ENCODE measurements around the gene ZSWIM1. TPM values are rescaled to one million over a fixed set of nuclear protein-coding genes. Genes with fewer than 3 reads are reported as not detected.
A peak's percentile ranks its signal among the peaks of the same experiment; 100 is the strongest.

ZSWIM1 gene
- total and polyA plus RNA-seq, 10 of the 15 experiments (the other 5 are each of a cell fraction or from before 2014, with no cell fraction given), result 2.4 to 16.0 (median 9.8) TPM

- TF ChIP-seq SKIL (IDR thresholded peaks at IDR 0.05; ENCODE audit: low read depth, poor library complexity, severe bottlenecking), result peak; percentile 80
- peak; percentile 25; the same call in 1 of the 2 replicates for TF ChIP-seq SMARCA5 (IDR thresholded peaks at IDR 0.05)
- TF ChIP-seq PAX8 (IDR thresholded peaks at IDR 0.05), result no peak
- no peak for TF ChIP-seq NRF1 (conservative IDR thresholded peaks at IDR 0.05; ENCODE audit: low read depth, low read length)
- TF ChIP-seq PML (IDR thresholded peaks at IDR 0.05; ENCODE audit: low read length), result no peak
- no peak for TF ChIP-seq IRF4 (IDR thresholded peaks at IDR 0.05; ENCODE audit: low read depth, low read length)
- TF ChIP-seq MEF2B (IDR thresholded peaks at IDR 0.05; ENCODE audit: partially characterized antibody, poor library complexity, severe bottlenecking), result peak; percentile 99
- TF ChIP-seq ZBTB33 (IDR thresholded peaks at IDR 0.05), result no peak
- TF ChIP-seq BRCA1 (IDR thresholded peaks at IDR 0.05; ENCODE audit: low read depth, low read length), result no peak
- no peak for TF ChIP-seq CHD4 (IDR thresholded peaks at IDR 0.05)
- TF ChIP-seq MTA3 (IDR thresholded peaks at IDR 0.05; ENCODE audit: borderline replicate concordance, low read length), result no peak; the same call in 1 of the 2 replicates
- peak; percentile 89 for TF ChIP-seq MLLT1 (IDR thresholded peaks at IDR 0.05)
- no peak for TF ChIP-seq SPI1 (IDR thresholded peaks at IDR 0.05; ENCODE audit: borderline replicate concordance, insufficient read depth, low read depth, low read length)
- TF ChIP-seq MYB (IDR thresholded peaks at IDR 0.05; ENCODE audit: borderline replicate concordance, low read depth, low read length), result no peak
- TF ChIP-seq ZZZ3 (IDR thresholded peaks at IDR 0.05; ENCODE audit: control insufficient read depth, insufficient read length, low read depth), result no peak
- no peak for TF ChIP-seq BMI1 (IDR thresholded peaks at IDR 0.05; ENCODE audit: borderline replicate concordance)
- TF ChIP-seq DPF2 (IDR thresholded peaks at IDR 0.05), result peak; percentile 86
- no peak for TF ChIP-seq SMC3 (IDR thresholded peaks at IDR 0.05; ENCODE audit: borderline replicate concordance, low read length)
- TF ChIP-seq FOS (IDR thresholded peaks at IDR 0.05; ENCODE audit: borderline replicate concordance, extremely low read depth, insufficient read length), result peak; percentile 79
- peak; percentile 62; the same call in 1 of the 2 replicates for TF ChIP-seq TCF7 (IDR thresholded peaks at IDR 0.05; ENCODE audit: borderline replicate concordance)
- TF ChIP-seq FOXM1 (IDR thresholded peaks at IDR 0.05; ENCODE audit: low read depth, low read length), result peak; percentile 31; the same call in 1 of the 2 replicates
- peak; percentile 99 for TF ChIP-seq NR2F1 (conservative IDR thresholded peaks at IDR 0.05)
- TF ChIP-seq HDGF (IDR thresholded peaks at IDR 0.05), result no peak
- TF ChIP-seq SIN3A (IDR thresholded peaks at IDR 0.05; ENCODE audit: low read depth, low read length), result peak; percentile 98
- TF ChIP-seq E2F4 (IDR thresholded peaks at IDR 0.05; ENCODE audit: low read depth, low read length), result no peak
Measured at GRCh38 chr20:45890985-45891983, 10.3 kb downstream of the ZSWIM1 start, which contains the start of the genes CTSA and NEURL2 (continued).

Measured in GM12878 (cell line).